ENCODE measurements around the gene CAPN13.

CAPN13 gene

GRCh38 chr2:30786923-30787685 is 20.1 kb downstream of the CAPN13 start:
- DNase-seq (ENCODE audit: low read depth in 2 of 3, low spot score in 2 of 3), result no peak

GRCh38 chr2:30784682-30785081 is 22.6 kb downstream of the CAPN13 start:
- no peak for DNase-seq (ENCODE audit: low read depth in 2 of 3, low spot score in 2 of 3)

GRCh38 chr2:30781961-30782533 is 25.2 kb downstream of the CAPN13 start:
- DNase-seq (ENCODE audit: low read depth in 2 of 3, low spot score in 2 of 3), result no peak

- no peak for DNase-seq (ENCODE audit: low read depth in 2 of 3, low spot score in 2 of 3)
Measured at GRCh38 chr2:30781451-30781850, 25.8 kb downstream of the CAPN13 start.

GRCh38 chr2:30780776-30781330 is 26.4 kb downstream of the CAPN13 start:
- DNase-seq (ENCODE audit: low read depth in 2 of 3, low spot score in 2 of 3), result no peak

GRCh38 chr2:30778611-30779010 is 28.6 kb downstream of the CAPN13 start:
- no peak for DNase-seq (ENCODE audit: low read depth in 2 of 3, low spot score in 2 of 3)

GRCh38 chr2:30777661-30778505 is 29.4 kb downstream of the CAPN13 start:
- no peak for DNase-seq (ENCODE audit: low read depth in 2 of 3, low spot score in 2 of 3)

GRCh38 chr2:30776831-30777635 is 30.2 kb downstream of the CAPN13 start:
- DNase-seq (ENCODE audit: low read depth in 2 of 3, low spot score in 2 of 3), result no peak

GRCh38 chr2:30775833-30776232 is 31.4 kb downstream of the CAPN13 start:
- DNase-seq (ENCODE audit: low read depth in 2 of 3, low spot score in 2 of 3), result no peak

GRCh38 chr2:30772021-30772705 is 35.1 kb downstream of the CAPN13 start:
- no peak for DNase-seq (ENCODE audit: low read depth in 2 of 3, low spot score in 2 of 3)

GRCh38 chr2:30770816-30771576 is 36.2 kb downstream of the CAPN13 start:
- no peak for DNase-seq (ENCODE audit: low read depth in 2 of 3, low spot score in 2 of 3)

GRCh38 chr2:30769891-30770462 is 37.3 kb downstream of the CAPN13 start:
- no peak for DNase-seq (ENCODE audit: low read depth in 2 of 3, low spot score in 2 of 3)

GRCh38 chr2:30769481-30769780 is 37.8 kb downstream of the CAPN13 start:
- no peak for DNase-seq (ENCODE audit: low read depth in 2 of 3, low spot score in 2 of 3)

- DNase-seq (ENCODE audit: low read depth in 2 of 3, low spot score in 2 of 3), result no peak
Measured at GRCh38 chr2:30768708-30769480, 38.4 kb downstream of the CAPN13 start.

- DNase-seq (ENCODE audit: low read depth in 2 of 3, low spot score in 2 of 3), result no peak
Measured at GRCh38 chr2:30768036-30768686, 39.1 kb downstream of the CAPN13 start.

- DNase-seq (ENCODE audit: low read depth in 2 of 3, low spot score in 2 of 3), result no peak
Measured at GRCh38 chr2:30766666-30767065, 40.6 kb downstream of the CAPN13 start.

GRCh38 chr2:30765876-30766470 is 41.3 kb downstream of the CAPN13 start:
- no peak for DNase-seq (ENCODE audit: low read depth in 2 of 3, low spot score in 2 of 3)

- DNase-seq (ENCODE audit: low read depth in 2 of 3, low spot score in 2 of 3), result no peak
Measured at GRCh38 chr2:30765191-30765590, 42.1 kb downstream of the CAPN13 start.

Measured in activated CD8-positive, alpha-beta memory T cell treated with anti-CD3 and anti-CD28 coated beads for 48 hours (primary cell).